GM23338 (cell line): Measurements from ENCODE around the gene RPS2. TPM values are rescaled to one million over a fixed set of nuclear protein-coding genes. Genes with fewer than 3 reads are reported as not detected.
A peak's percentile ranks its signal among the peaks of the same experiment; 100 is the strongest.

Source experiments
- ATAC-seq: fragments of 200-7000 bp; cut with Tn5 transposase; 3 replicates; pipeline ENCODE4 v1.9.1; 2020
- DNase-seq: peaks from one replicate; pipeline ENCODE4 v3.0.0-alpha.2; 2015; ENCODE audit warnings: low spot score
- H2AFZ ChIP-seq: fragments of 200-600 bp; sonication (generic); 2 replicates; pipeline ENCODE4 v1.8.0; 2016; ENCODE audit warnings: antibody characterized with exemption, mild to moderate bottlenecking, moderate library complexity
- H3F3A ChIP-seq: fragments of 200-600 bp; sonication (generic); replicated peaks from 2 replicates; pipeline ENCODE4 v1.8.0; 2017; ENCODE audit warnings: antibody characterized with exemption, mixed run types, low read depth
- H3K27ac ChIP-seq: fragments of 200-600 bp; sonication (generic); 2 replicates; pipeline ENCODE4 v1.6.1; 2016; ENCODE audit warnings: low read depth
- H3K27me3 ChIP-seq: fragments of 200-600 bp; sonication (generic); 2 replicates; pipeline ENCODE4 v1.8.0; 2016; ENCODE audit warnings: mild to moderate bottlenecking, mixed run types, moderate library complexity; ENCODE audit not compliant: insufficient read depth
- H3K36me3 ChIP-seq: fragments of 200-600 bp; sonication (generic); 2 replicates; pipeline ENCODE4 v1.8.0; 2016; ENCODE audit warnings: mild to moderate bottlenecking; ENCODE audit not compliant: insufficient read depth
- H3K4me1 ChIP-seq: fragments of 200-600 bp; sonication (generic); 2 replicates; pipeline ENCODE4 v1.8.0; 2016; ENCODE audit warnings: mild to moderate bottlenecking, moderate library complexity; ENCODE audit not compliant: insufficient read depth
- H3K4me2 ChIP-seq: fragments of 200-600 bp; sonication (generic); 2 replicates; pipeline ENCODE4 v1.7.1; 2017; ENCODE audit warnings: mixed run types
- H3K4me3 ChIP-seq: fragments of 200-600 bp; sonication (generic); 2 replicates; pipeline ENCODE4 v1.6.1; 2016; ENCODE audit warnings: mixed run types
- H3K79me2 ChIP-seq: fragments of 200-600 bp; sonication (generic); replicated peaks from 2 replicates; pipeline ENCODE4 v1.8.0; 2017; ENCODE audit warnings: mild to moderate bottlenecking; ENCODE audit not compliant: insufficient read depth
- H3K9me2 ChIP-seq: fragments of 200-600 bp; sonication (generic); 2 replicates; pipeline ENCODE4 v1.8.0; 2017; ENCODE audit not compliant: insufficient read depth
- H4K20me1 ChIP-seq: fragments of 200-600 bp; sonication (generic); replicated peaks from 2 replicates; pipeline ENCODE4 v1.8.0; 2017; ENCODE audit warnings: mild to moderate bottlenecking; ENCODE audit not compliant: insufficient read depth
- H3K27ac Mint-ChIP-seq: 2 replicates; pipeline ENCODE4 v1.8.0; 2020; ENCODE audit warnings: inconsistent platforms, mild to moderate bottlenecking, moderate library complexity, mixed read lengths
- H3K27me3 Mint-ChIP-seq: 3 replicates; pipeline ENCODE4 v1.8.0; 2022; ENCODE audit warnings: low read depth, mild to moderate bottlenecking, moderate library complexity, mixed read lengths, inconsistent platforms; ENCODE audit not compliant: insufficient read depth, poor library complexity
- H3K36me3 Mint-ChIP-seq: 3 replicates; pipeline ENCODE4 v1.8.0; 2021; ENCODE audit warnings: low read depth, mild to moderate bottlenecking, inconsistent platforms, moderate library complexity, mixed read lengths
- H3K4me1 Mint-ChIP-seq: 3 replicates; pipeline ENCODE4 v1.8.0; 2020; ENCODE audit warnings: mild to moderate bottlenecking, inconsistent platforms, mixed read lengths
- H3K4me3 Mint-ChIP-seq: 3 replicates; pipeline ENCODE4 v1.8.0; 2021; ENCODE audit warnings: moderate library complexity, mild to moderate bottlenecking, inconsistent platforms, mixed read lengths
- H3K9me3 Mint-ChIP-seq: 3 replicates; pipeline ENCODE4 v1.8.0; 2020; ENCODE audit warnings: moderate library complexity, mild to moderate bottlenecking, inconsistent platforms, mixed read lengths
- CTCF ChIP-seq, 2 experiments: fragments of 200-600 bp in 1 of 2; sonication (generic) in 1 of 2; conservative IDR thresholded peaks; 2 replicates each; pipeline versions ENCODE4 v1.5.1 to v1.6.1; 2016 to 2017; ENCODE audit warnings: antibody characterized with exemption in 2 of 2, low read depth in 2 of 2, mild to moderate bottlenecking in 2 of 2, moderate library complexity in 1 of 2
- EZH2 ChIP-seq: fragments of 200-600 bp; sonication (generic); IDR thresholded peaks from one replicate; pipeline ENCODE4 v1.8.0; 2017; ENCODE audit warnings: antibody characterized with exemption, mild to moderate bottlenecking, low read depth; ENCODE audit not compliant: unreplicated experiment
- NANOG ChIP-seq: IDR thresholded peaks from 2 replicates; pipeline ENCODE4 v1.6.1; 2016; ENCODE audit warnings: antibody characterized with exemption, borderline replicate concordance
- STAT1 ChIP-seq: IDR thresholded peaks from one replicate; pipeline ENCODE4 v1.6.1; 2016; ENCODE audit warnings: antibody characterized with exemption; ENCODE audit not compliant: unreplicated experiment
- ZNF114 ChIP-seq: fragments of 250-450 bp; sonication (Bioruptor Pico); IDR thresholded peaks from 2 replicates; pipeline ENCODE4 v1.5.0; 2020; ENCODE audit warnings: mild to moderate bottlenecking, moderate library complexity
- polyA plus RNA-seq: library from polyadenylated mRNA; unstranded; fragments of >200 nt; fragmentation: Nextera tagmentation; extraction: Ambion mirVana; gene quantifications from 2 replicates; pipeline ENCODE4 v1.2.1, GENCODE V29; 2016
- total RNA-seq: library from RNA; depleted of rRNA; stranded (reverse); fragments of >200 nt; shearing (Covaris generic); gene quantifications from 2 replicates; pipeline ENCODE4 v1.2.3, GENCODE V29; 2014
- TF ChIP-seq, protein P1 (sequence below): fragments of 250-450 bp; sonication (Bioruptor Pico); IDR thresholded peaks from 2 replicates; pipeline ENCODE4 v1.5.0; 2020; ENCODE audit warnings: mild to moderate bottlenecking, moderate library complexity
- TF ChIP-seq, protein P2 (sequence below): IDR thresholded peaks from 2 replicates; pipeline ENCODE4 v1.6.1; 2016; ENCODE audit warnings: antibody characterized with exemption
- TF ChIP-seq, protein P3 (sequence below): IDR thresholded peaks from one replicate; pipeline ENCODE4 v1.6.1; 2018; ENCODE audit warnings: antibody characterized with exemption; ENCODE audit not compliant: unreplicated experiment

Gene RPS2
- total and polyA plus RNA-seq, 2 experiments from 2014 or later = 3,786 to 3,992 TPM

- no peak overlapping the region for H3K4me3 Mint-ChIP-seq
- no peaks in the 10 kb centered on the region for H3K36me3 ChIP-seq
- H3K4me3 ChIP-seq = no peak overlapping the region
- H3K9me3 Mint-ChIP-seq = no peaks in the 10 kb centered on the region
- no peaks in the 10 kb centered on the region for H3F3A ChIP-seq
- H3K27me3 ChIP-seq = peaks cover 32% of the 10 kb centered on the region
- no peak for TF ChIP-seq ZNF114 (CRISPR knock-in tag)
- DNase-seq = no peak
- no peak for ATAC-seq
- peaks cover 15% of the 10 kb centered on the region; the same call in 1 of the 2 replicates for H3K4me1 ChIP-seq
- peaks cover 40% of the 10 kb centered on the region for H3K27me3 Mint-ChIP-seq
- H3K27ac Mint-ChIP-seq = no peak overlapping the region
- H4K20me1 ChIP-seq = no peaks in the 10 kb centered on the region
- peaks cover 24% of the 10 kb centered on the region for H3K4me1 Mint-ChIP-seq
- no peaks in the 10 kb centered on the region for H3K79me2 ChIP-seq
- H3K27ac ChIP-seq = no peak overlapping the region
- no peak overlapping the region for H3K4me2 ChIP-seq
- H3K36me3 Mint-ChIP-seq = no peaks in the 10 kb centered on the region
- 0 out of 2 replicates have a peak overlapping the region, but pooled peaks have one; percentile 66 for H2AFZ ChIP-seq
- no peaks in the 10 kb centered on the region for H3K9me2 ChIP-seq
Observed at GRCh38 chr16:1913327-1914083, 51.1 kb downstream of the RPS2 start.

GRCh38 chr16:1912215-1912543, 52.4 kb downstream of the RPS2 start:
- no peak for ATAC-seq
- Mint-ChIP-seq H3K9me3 (no peaks in the 10 kb centered on the region), H3K36me3 (no peaks in the 10 kb centered on the region), H3K4me1 (peaks cover 27% of the 10 kb centered on the region), H3K27me3 (peaks cover 36% of the 10 kb centered on the region), H3K4me3 (no peak overlapping the region), H3K27ac (no peak overlapping the region)
- Histone ChIP-seq H3K27me3 (peaks cover 22% of the 10 kb centered on the region), H2AFZ (no peak overlapping the region), H3K36me3 (no peaks in the 10 kb centered on the region), H3K79me2 (no peaks in the 10 kb centered on the region), H3K27ac (no peak overlapping the region), H3F3A (no peaks in the 10 kb centered on the region), H3K4me3 (no peak overlapping the region), H3K9me2 (no peaks in the 10 kb centered on the region), H3K4me1 (peaks cover 13% of the 10 kb centered on the region; the same call in 1 of the 2 replicates), H3K4me2 (no peak overlapping the region), H4K20me1 (no peaks in the 10 kb centered on the region)
- DNase-seq = no peak
- TF ChIP-seq, protein P1, sequence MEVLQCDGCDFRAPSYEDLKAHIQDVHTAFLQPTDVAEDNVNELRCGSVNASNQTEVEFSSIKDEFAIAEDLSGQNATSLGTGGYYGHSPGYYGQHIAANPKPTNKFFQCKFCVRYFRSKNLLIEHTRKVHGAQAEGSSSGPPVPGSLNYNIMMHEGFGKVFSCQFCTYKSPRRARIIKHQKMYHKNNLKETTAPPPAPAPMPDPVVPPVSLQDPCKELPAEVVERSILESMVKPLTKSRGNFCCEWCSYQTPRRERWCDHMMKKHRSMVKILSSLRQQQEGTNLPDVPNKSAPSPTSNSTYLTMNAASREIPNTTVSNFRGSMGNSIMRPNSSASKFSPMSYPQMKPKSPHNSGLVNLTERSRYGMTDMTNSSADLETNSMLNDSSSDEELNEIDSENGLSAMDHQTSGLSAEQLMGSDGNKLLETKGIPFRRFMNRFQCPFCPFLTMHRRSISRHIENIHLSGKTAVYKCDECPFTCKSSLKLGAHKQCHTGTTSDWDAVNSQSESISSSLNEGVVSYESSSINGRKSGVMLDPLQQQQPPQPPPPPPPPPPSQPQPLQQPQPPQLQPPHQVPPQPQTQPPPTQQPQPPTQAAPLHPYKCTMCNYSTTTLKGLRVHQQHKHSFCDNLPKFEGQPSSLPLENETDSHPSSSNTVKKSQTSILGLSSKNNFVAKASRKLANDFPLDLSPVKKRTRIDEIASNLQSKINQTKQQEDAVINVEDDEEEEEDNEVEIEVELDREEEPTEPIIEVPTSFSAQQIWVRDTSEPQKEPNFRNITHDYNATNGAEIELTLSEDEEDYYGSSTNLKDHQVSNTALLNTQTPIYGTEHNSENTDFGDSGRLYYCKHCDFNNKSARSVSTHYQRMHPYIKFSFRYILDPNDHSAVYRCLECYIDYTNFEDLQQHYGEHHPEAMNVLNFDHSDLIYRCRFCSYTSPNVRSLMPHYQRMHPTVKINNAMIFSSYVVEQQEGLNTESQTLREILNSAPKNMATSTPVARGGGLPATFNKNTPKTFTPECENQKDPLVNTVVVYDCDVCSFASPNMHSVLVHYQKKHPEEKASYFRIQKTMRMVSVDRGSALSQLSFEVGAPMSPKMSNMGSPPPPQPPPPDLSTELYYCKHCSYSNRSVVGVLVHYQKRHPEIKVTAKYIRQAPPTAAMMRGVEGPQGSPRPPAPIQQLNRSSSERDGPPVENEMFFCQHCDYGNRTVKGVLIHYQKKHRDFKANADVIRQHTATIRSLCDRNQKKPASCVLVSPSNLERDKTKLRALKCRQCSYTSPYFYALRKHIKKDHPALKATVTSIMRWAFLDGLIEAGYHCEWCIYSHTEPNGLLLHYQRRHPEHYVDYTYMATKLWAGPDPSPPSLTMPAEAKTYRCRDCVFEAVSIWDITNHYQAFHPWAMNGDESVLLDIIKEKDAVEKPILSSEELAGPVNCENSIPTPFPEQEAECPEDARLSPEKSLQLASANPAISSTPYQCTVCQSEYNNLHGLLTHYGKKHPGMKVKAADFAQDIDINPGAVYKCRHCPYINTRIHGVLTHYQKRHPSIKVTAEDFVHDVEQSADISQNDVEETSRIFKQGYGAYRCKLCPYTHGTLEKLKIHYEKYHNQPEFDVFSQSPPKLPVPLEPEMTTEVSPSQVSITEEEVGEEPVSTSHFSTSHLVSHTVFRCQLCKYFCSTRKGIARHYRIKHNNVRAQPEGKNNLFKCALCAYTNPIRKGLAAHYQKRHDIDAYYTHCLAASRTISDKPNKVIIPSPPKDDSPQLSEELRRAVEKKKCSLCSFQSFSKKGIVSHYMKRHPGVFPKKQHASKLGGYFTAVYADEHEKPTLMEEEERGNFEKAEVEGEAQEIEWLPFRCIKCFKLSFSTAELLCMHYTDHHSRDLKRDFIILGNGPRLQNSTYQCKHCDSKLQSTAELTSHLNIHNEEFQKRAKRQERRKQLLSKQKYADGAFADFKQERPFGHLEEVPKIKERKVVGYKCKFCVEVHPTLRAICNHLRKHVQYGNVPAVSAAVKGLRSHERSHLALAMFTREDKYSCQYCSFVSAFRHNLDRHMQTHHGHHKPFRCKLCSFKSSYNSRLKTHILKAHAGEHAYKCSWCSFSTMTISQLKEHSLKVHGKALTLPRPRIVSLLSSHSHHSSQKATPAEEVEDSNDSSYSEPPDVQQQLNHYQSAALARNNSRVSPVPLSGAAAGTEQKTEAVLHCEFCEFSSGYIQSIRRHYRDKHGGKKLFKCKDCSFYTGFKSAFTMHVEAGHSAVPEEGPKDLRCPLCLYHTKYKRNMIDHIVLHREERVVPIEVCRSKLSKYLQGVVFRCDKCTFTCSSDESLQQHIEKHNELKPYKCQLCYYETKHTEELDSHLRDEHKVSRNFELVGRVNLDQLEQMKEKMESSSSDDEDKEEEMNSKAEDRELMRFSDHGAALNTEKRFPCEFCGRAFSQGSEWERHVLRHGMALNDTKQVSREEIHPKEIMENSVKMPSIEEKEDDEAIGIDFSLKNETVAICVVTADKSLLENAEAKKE (CRISPR knock-in tag) = no peak
- no peak for TF ChIP-seq STAT1
- TF ChIP-seq, protein P2, sequence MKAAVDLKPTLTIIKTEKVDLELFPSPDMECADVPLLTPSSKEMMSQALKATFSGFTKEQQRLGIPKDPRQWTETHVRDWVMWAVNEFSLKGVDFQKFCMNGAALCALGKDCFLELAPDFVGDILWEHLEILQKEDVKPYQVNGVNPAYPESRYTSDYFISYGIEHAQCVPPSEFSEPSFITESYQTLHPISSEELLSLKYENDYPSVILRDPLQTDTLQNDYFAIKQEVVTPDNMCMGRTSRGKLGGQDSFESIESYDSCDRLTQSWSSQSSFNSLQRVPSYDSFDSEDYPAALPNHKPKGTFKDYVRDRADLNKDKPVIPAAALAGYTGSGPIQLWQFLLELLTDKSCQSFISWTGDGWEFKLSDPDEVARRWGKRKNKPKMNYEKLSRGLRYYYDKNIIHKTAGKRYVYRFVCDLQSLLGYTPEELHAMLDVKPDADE = no peak
- TF ChIP-seq, protein P3, sequence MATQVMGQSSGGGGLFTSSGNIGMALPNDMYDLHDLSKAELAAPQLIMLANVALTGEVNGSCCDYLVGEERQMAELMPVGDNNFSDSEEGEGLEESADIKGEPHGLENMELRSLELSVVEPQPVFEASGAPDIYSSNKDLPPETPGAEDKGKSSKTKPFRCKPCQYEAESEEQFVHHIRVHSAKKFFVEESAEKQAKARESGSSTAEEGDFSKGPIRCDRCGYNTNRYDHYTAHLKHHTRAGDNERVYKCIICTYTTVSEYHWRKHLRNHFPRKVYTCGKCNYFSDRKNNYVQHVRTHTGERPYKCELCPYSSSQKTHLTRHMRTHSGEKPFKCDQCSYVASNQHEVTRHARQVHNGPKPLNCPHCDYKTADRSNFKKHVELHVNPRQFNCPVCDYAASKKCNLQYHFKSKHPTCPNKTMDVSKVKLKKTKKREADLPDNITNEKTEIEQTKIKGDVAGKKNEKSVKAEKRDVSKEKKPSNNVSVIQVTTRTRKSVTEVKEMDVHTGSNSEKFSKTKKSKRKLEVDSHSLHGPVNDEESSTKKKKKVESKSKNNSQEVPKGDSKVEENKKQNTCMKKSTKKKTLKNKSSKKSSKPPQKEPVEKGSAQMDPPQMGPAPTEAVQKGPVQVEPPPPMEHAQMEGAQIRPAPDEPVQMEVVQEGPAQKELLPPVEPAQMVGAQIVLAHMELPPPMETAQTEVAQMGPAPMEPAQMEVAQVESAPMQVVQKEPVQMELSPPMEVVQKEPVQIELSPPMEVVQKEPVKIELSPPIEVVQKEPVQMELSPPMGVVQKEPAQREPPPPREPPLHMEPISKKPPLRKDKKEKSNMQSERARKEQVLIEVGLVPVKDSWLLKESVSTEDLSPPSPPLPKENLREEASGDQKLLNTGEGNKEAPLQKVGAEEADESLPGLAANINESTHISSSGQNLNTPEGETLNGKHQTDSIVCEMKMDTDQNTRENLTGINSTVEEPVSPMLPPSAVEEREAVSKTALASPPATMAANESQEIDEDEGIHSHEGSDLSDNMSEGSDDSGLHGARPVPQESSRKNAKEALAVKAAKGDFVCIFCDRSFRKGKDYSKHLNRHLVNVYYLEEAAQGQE = no peak
- TF ChIP-seq CTCF (conservative IDR thresholded peaks at IDR 0.05; ENCODE audit: low read depth in 2 of 2) = no peak
- no peak for TF ChIP-seq EZH2
- no peak for TF ChIP-seq NANOG
